NB4 (cell line): ENCODE data around the gene GABRR2.

Source experiments
- MYC ChIP-seq: IDR thresholded peaks from 2 replicates; pipeline ENCODE4 v1.6.1; 2011; ENCODE audit warnings: low read depth, low read length
- POLR2A ChIP-seq: IDR thresholded peaks from 2 replicates; pipeline ENCODE4 v1.6.1; 2011; ENCODE audit warnings: mild to moderate bottlenecking; ENCODE audit not compliant: insufficient read length; ENCODE audit errors: extremely low read depth
- TF ChIP-seq, protein P1 (sequence below): IDR thresholded peaks from one replicate; pipeline ENCODE4 v1.5.1; 2012; ENCODE audit warnings: low read depth, low read length
- TF ChIP-seq, protein P2 (sequence below): IDR thresholded peaks from 2 replicates; pipeline ENCODE4 v1.6.1; 2011; ENCODE audit warnings: low read depth, low read length

DNA sequence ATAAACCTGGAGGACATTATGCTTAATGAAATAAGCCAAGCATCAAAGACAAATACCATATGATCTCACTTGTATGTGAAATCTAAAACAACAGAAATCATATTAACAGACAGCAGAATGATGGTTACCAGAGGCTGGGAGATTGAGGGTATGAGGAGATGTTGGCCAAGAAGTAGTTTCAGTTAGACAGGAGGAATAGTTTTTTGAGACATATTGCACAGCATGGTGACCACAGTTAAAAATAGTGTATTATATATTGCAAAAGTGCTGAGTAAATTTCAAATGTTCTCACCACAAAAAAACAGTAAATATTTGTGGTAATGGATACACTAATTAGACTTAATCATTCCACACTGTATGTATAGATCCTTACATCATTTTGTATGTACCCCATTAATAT is 99.7 kb downstream of the GABRR2 start:
- TF ChIP-seq POLR2A (no peak), MYC (no peak)
- TF ChIP-seq, protein P1, sequence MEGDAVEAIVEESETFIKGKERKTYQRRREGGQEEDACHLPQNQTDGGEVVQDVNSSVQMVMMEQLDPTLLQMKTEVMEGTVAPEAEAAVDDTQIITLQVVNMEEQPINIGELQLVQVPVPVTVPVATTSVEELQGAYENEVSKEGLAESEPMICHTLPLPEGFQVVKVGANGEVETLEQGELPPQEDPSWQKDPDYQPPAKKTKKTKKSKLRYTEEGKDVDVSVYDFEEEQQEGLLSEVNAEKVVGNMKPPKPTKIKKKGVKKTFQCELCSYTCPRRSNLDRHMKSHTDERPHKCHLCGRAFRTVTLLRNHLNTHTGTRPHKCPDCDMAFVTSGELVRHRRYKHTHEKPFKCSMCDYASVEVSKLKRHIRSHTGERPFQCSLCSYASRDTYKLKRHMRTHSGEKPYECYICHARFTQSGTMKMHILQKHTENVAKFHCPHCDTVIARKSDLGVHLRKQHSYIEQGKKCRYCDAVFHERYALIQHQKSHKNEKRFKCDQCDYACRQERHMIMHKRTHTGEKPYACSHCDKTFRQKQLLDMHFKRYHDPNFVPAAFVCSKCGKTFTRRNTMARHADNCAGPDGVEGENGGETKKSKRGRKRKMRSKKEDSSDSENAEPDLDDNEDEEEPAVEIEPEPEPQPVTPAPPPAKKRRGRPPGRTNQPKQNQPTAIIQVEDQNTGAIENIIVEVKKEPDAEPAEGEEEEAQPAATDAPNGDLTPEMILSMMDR, result no peak
- TF ChIP-seq, protein P2, sequence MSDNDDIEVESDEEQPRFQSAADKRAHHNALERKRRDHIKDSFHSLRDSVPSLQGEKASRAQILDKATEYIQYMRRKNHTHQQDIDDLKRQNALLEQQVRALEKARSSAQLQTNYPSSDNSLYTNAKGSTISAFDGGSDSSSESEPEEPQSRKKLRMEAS, result no peak
